Progenitor cell of endocrine pancreas (in vitro differentiated cells): ENCODE results near the gene CAPNS1. TPM values are rescaled to one million over a fixed set of nuclear protein-coding genes. Genes with fewer than 3 reads are reported as not detected.

Source experiments
- DNase-seq: peaks from one replicate; pipeline ENCODE4 v3.0.0; 2021; ENCODE audit warnings: low spot score; ENCODE audit not compliant: unreplicated experiment
- H3K27ac Mint-ChIP-seq: 2 replicates; pipeline ENCODE4 v1.8.0; 2021; ENCODE audit warnings: mild to moderate bottlenecking, moderate library complexity, mixed read lengths
- H3K27me3 Mint-ChIP-seq: 2 replicates; pipeline ENCODE4 v1.8.0; 2021; ENCODE audit warnings: mixed read lengths
- H3K36me3 Mint-ChIP-seq: 2 replicates; pipeline ENCODE4 v1.8.0; 2022; ENCODE audit warnings: mixed read lengths; ENCODE audit not compliant: insufficient read depth
- H3K4me1 Mint-ChIP-seq: 2 replicates; pipeline ENCODE4 v1.8.0; 2021; ENCODE audit warnings: low read depth, mixed read lengths
- H3K4me3 Mint-ChIP-seq: 2 replicates; pipeline ENCODE4 v1.8.0; 2021; ENCODE audit warnings: low read depth, mild to moderate bottlenecking, moderate library complexity, mixed read lengths
- H3K9me3 Mint-ChIP-seq: 2 replicates; pipeline ENCODE4 v1.8.0; 2021; ENCODE audit warnings: low read depth, mixed read lengths
- CTCF ChIP-seq: fragments of 200-600 bp; sonication (generic); IDR thresholded peaks from one replicate; pipeline ENCODE4 v1.5.0; 2021; ENCODE audit warnings: antibody characterized with exemption, mild to moderate bottlenecking; ENCODE audit not compliant: unreplicated experiment
- total RNA-seq: library from RNA; stranded (reverse); gene quantifications from 2 replicates; pipeline ENCODE4 v1.2.1, GENCODE V29; 2021

Gene CAPNS1
- total RNA-seq, 1 donor from 2014 or later, result 435 TPM

GRCh38 chr19:36152352-36153091, 12.7 kb downstream of the CAPNS1 start, which contains the start of gene COX7A1:
COX7A1 (minus strand) TSS chr19:36152447; CDS start chr19:36152407, 40 bp downstream.
- no peak for DNase-seq
- Mint-ChIP-seq H3K27me3 (no peaks in the 10 kb centered on the region), H3K4me3 (no peak within 1 kb of the TSS), H3K27ac (no peak within 1 kb of the TSS), H3K4me1 (peaks cover 15% of the 10 kb centered on the region), H3K36me3 (peaks cover 11% of the 10 kb centered on the region), H3K9me3 (no peaks in the 10 kb centered on the region)
- no peak for TF ChIP-seq CTCF

- Mint-ChIP-seq H3K27ac (no peak overlapping the region), H3K36me3 (peaks cover 11% of the 10 kb centered on the region), H3K4me1 (peaks cover 15% of the 10 kb centered on the region), H3K27me3 (no peaks in the 10 kb centered on the region), H3K4me3 (no peak overlapping the region), H3K9me3 (no peaks in the 10 kb centered on the region)
- no peak for TF ChIP-seq CTCF
- no peak for DNase-seq
Observed at GRCh38 chr19:36153126-36153525, 13.3 kb downstream of the CAPNS1 start.

- DNase-seq, result no peak
- H3K36me3 Mint-ChIP-seq, result peaks cover 12% of the 10 kb centered on the region
- no peak overlapping the region for H3K27ac Mint-ChIP-seq
- H3K4me3 Mint-ChIP-seq, result no peak overlapping the region
- H3K9me3 Mint-ChIP-seq, result no peaks in the 10 kb centered on the region
- peaks cover 7% of the 10 kb centered on the region for H3K27me3 Mint-ChIP-seq
- TF ChIP-seq CTCF, result no peak
- peaks cover 8% of the 10 kb centered on the region for H3K4me1 Mint-ChIP-seq
Observed at GRCh38 chr19:36160821-36161596, 21.1 kb downstream of the CAPNS1 start.

- H3K4me1 Mint-ChIP-seq, result peaks cover 2% of the 10 kb centered on the region
- H3K4me3 Mint-ChIP-seq, result no peak overlapping the region
- no peak overlapping the region for H3K27ac Mint-ChIP-seq
- H3K9me3 Mint-ChIP-seq, result no peaks in the 10 kb centered on the region
- H3K27me3 Mint-ChIP-seq, result peaks cover 4% of the 10 kb centered on the region
- H3K36me3 Mint-ChIP-seq, result peaks cover 13% of the 10 kb centered on the region
- no peak for TF ChIP-seq CTCF
- no peak for DNase-seq
Observed at GRCh38 chr19:36163813-36164212, 23.9 kb downstream of the CAPNS1 start.

- no peak for DNase-seq
- Mint-ChIP-seq H3K27me3 (no peaks in the 10 kb centered on the region), H3K9me3 (no peaks in the 10 kb centered on the region), H3K4me1 (peaks cover 4% of the 10 kb centered on the region), H3K4me3 (no peak overlapping the region), H3K36me3 (peaks cover 2% of the 10 kb centered on the region), H3K27ac (no peak overlapping the region)
- no peak for TF ChIP-seq CTCF
Observed at GRCh38 chr19:36169084-36169760, 29.4 kb downstream of the CAPNS1 start.
